Midbrain (tissue), 1 donor: ENCODE measurements around the gene RTP5.

Experiments used
- DNase-seq: peaks from one replicate; lab custom pipeline; 2025; lab: John Stamatoyannopoulos, UW

RTP5 gene

GRCh38 chr2:241857572-241858121, 11.9 kb upstream of the RTP5 start:
- no peak for DNase-seq

GRCh38 chr2:241858206-241859016, 11.1 kb upstream of the RTP5 start, which contains the start of gene PDCD1:
PDCD1 (minus strand) TSS chr2:241858894; CDS start chr2:241858838, 56 bp downstream.
- no peak for DNase-seq

GRCh38 chr2:241859017-241859435, 10.5 kb upstream of the RTP5 start:
- DNase-seq, result no peak

GRCh38 chr2:241859436-241860183, 9.9 kb upstream of the RTP5 start:
- DNase-seq, result peak; percentile 20

- DNase-seq, result no peak
Observed at GRCh38 chr2:241860184-241861078, 9.1 kb upstream of the RTP5 start.

- no peak for DNase-seq
Observed at GRCh38 chr2:241861264-241861663, 8.3 kb upstream of the RTP5 start.

- DNase-seq, result no peak
Observed at GRCh38 chr2:241862093-241862492, 7.4 kb upstream of the RTP5 start.

- DNase-seq, result no peak
Observed at GRCh38 chr2:241862775-241863535, 6.6 kb upstream of the RTP5 start.

- DNase-seq, result no peak
Observed at GRCh38 chr2:241863536-241863954, 6.0 kb upstream of the RTP5 start.

- DNase-seq, result no peak
Observed at GRCh38 chr2:241864168-241864849, 5.2 kb upstream of the RTP5 start.

- DNase-seq, result no peak
Observed at GRCh38 chr2:241864850-241865213, 4.7 kb upstream of the RTP5 start.

GRCh38 chr2:241865416-241865956, 4.0 kb upstream of the RTP5 start:
- DNase-seq, result no peak

- DNase-seq, result peak; percentile 28
Observed at GRCh38 chr2:241865957-241866789, 3.4 kb upstream of the RTP5 start.

GRCh38 chr2:241866790-241867645, 2.5 kb upstream of the RTP5 start:
- no peak for DNase-seq

- no peak for DNase-seq
Observed at GRCh38 chr2:241867776-241868420, 1.6 kb upstream of the RTP5 start.

- DNase-seq, result no peak
Observed at GRCh38 chr2:241868661-241869081, 858 bp upstream of the RTP5 start.

GRCh38 chr2:241870081-241870541, 582 bp downstream of the RTP5 start:
- no peak for DNase-seq
